Endothelial cell of umbilical vein (primary cell): ENCODE data around the gene LCE2A. TPM values are rescaled to one million over a fixed set of nuclear protein-coding genes. Genes with fewer than 3 reads are reported as not detected.

Source experiments
- BruUV-seq: library from RNA; stranded (reverse); fragments of 400-500 nt; replicated peaks from 2 replicates; lab custom pipeline; 2021; lab: Mats Ljungman, UMichigan
- CTCF ChIA-PET: fragments of 300-600, 350-600 bp; sonication (Branson Sonifier 250); formaldehyde crosslinking; loops from one replicate; lab custom pipeline; 2021; ENCODE audit warnings: antibody characterized with exemption, inconsistent platforms; lab: Charles Lee
- POLR2A ChIA-PET: fragments of 300-600, 350-600 bp; sonication (Branson Sonifier 250); formaldehyde crosslinking; loops from one replicate; lab custom pipeline; 2021; ENCODE audit warnings: antibody characterized with exemption, inconsistent platforms; lab: Charles Lee
- DNase-seq: peaks from one replicate; pipeline ENCODE4 v3.0.0-alpha.2; 2011; ENCODE audit warnings: low read depth, low spot score
- FAIRE-seq: peaks from 2 replicates; lab custom pipeline; 2011; peaks lifted over from hg19 to GRCh38; lab: Jason Lieb, UNC
- H2AFZ ChIP-seq: 2 replicates; pipeline ENCODE4 v1.6.0; 2012; ENCODE audit warnings: low read depth, low read length, control low read depth, inconsistent platforms
- H3K27ac ChIP-seq: 2 replicates; pipeline ENCODE4 v1.5.1; 2011; ENCODE audit warnings: low read depth, mild to moderate bottlenecking, control low read depth, low read length, moderate library complexity; ENCODE audit not compliant: insufficient read depth
- H3K27me3 ChIP-seq, 2 experiments: 2 replicates each; pipeline versions ENCODE4 v1.6.0 to v1.6.1; 2011; ENCODE audit warnings: low read length in 2 of 2, mixed read lengths in 1 of 2; ENCODE audit not compliant: control insufficient read depth in 2 of 2, insufficient read depth in 2 of 2
- H3K36me3 ChIP-seq, 2 experiments: 2 replicates in 1 of 2; 3 replicates in 1 of 2; pipeline ENCODE4 v1.5.1; 2011; ENCODE audit warnings: low read length in 2 of 2, mild to moderate bottlenecking in 1 of 2, moderate library complexity in 1 of 2; ENCODE audit not compliant: control insufficient read depth in 2 of 2, insufficient read depth in 2 of 2; ENCODE audit errors: extremely low read depth in 1 of 2
- H3K4me1 ChIP-seq: 3 replicates; pipeline ENCODE4 v1.5.1; 2011; ENCODE audit warnings: mild to moderate bottlenecking, low read length; ENCODE audit not compliant: control insufficient read depth, insufficient read depth; ENCODE audit errors: extremely low read depth
- H3K4me2 ChIP-seq: 2 replicates; pipeline ENCODE4 v1.6.1; 2011; ENCODE audit warnings: low read length, control low read depth, mixed read lengths; ENCODE audit not compliant: insufficient read depth
- H3K4me3 ChIP-seq, 3 experiments: fragments of 200-600 bp in 1 of 3; sonication (generic), shearing (Covaris generic) in 1 of 3; replicated peaks in 1 of 3; 2 replicates each; pipeline ENCODE4 v1.5.1; 2011 to 2016; ENCODE audit warnings: control low read depth in 3 of 3, low read length in 3 of 3, mild to moderate bottlenecking in 2 of 3, inconsistent platforms in 1 of 3, low read depth in 1 of 3, moderate library complexity in 1 of 3; ENCODE audit not compliant: insufficient read depth in 1 of 3
- H3K79me2 ChIP-seq: 2 replicates; pipeline ENCODE4 v1.6.0; 2012; ENCODE audit warnings: low read length, inconsistent platforms; ENCODE audit not compliant: control insufficient read depth, insufficient read depth
- H3K9ac ChIP-seq: replicated peaks from 2 replicates; pipeline ENCODE3; 2011; ENCODE audit warnings: low read length, control low read depth; ENCODE audit not compliant: insufficient read depth; ENCODE audit errors: extremely low read depth
- H3K9me1 ChIP-seq: replicated peaks from 3 replicates; pipeline ENCODE4 v1.6.0; 2011; ENCODE audit warnings: mild to moderate bottlenecking, low read length; ENCODE audit not compliant: control insufficient read depth, insufficient read depth; ENCODE audit errors: extremely low read depth
- H3K9me3 ChIP-seq: replicated peaks from 2 replicates; pipeline ENCODE4 v1.5.1; 2012; ENCODE audit warnings: low read length, inconsistent platforms; ENCODE audit not compliant: control insufficient read depth, insufficient read depth
- H4K20me1 ChIP-seq: replicated peaks from 2 replicates; pipeline ENCODE3; 2011; ENCODE audit warnings: mild to moderate bottlenecking, low read length; ENCODE audit not compliant: control insufficient read depth, insufficient read depth; ENCODE audit errors: extremely low read depth
- CTCF ChIP-seq, 2 donors: IDR thresholded peaks; 1 replicate in 1 of 2; 2 replicates in 1 of 2; pipeline ENCODE4 v1.5.1; 2011; ENCODE audit warnings: low read length in 2 of 2, mild to moderate bottlenecking in 2 of 2, moderate library complexity in 2 of 2, control low read depth in 1 of 2, inconsistent platforms in 1 of 2, low read depth in 1 of 2; ENCODE audit not compliant: insufficient read depth in 1 of 2; ENCODE audit errors: extremely low read depth in 1 of 2
- EZH2 ChIP-seq: IDR thresholded peaks from 2 replicates; pipeline ENCODE4 v1.6.1; 2012; ENCODE audit warnings: borderline replicate concordance, low read depth, mild to moderate bottlenecking, moderate library complexity, low read length, inconsistent platforms; ENCODE audit not compliant: severe bottlenecking
- FOS ChIP-seq: IDR thresholded peaks from 2 replicates; pipeline ENCODE4 v1.6.1; 2011; ENCODE audit warnings: mild to moderate bottlenecking, low read length, moderate library complexity, borderline replicate concordance; ENCODE audit not compliant: insufficient read depth
- GATA2 ChIP-seq: IDR thresholded peaks from 2 replicates; pipeline ENCODE4 v1.7.0; 2011; ENCODE audit warnings: low read depth, mild to moderate bottlenecking, moderate library complexity, mixed read lengths, low read length; ENCODE audit not compliant: insufficient read length, insufficient read depth
- JUN ChIP-seq: IDR thresholded peaks from 2 replicates; pipeline ENCODE4 v1.6.1; 2011; ENCODE audit warnings: borderline replicate concordance, low read depth; ENCODE audit not compliant: insufficient read length, insufficient read depth
- MAX ChIP-seq: IDR thresholded peaks from 2 replicates; pipeline ENCODE4 v1.6.1; 2011; ENCODE audit not compliant: insufficient read depth, insufficient read length
- MYC ChIP-seq: IDR thresholded peaks from one replicate; pipeline ENCODE4 v1.6.1; 2011; ENCODE audit warnings: mild to moderate bottlenecking, low read depth, low read length
- POLR2A ChIP-seq: IDR thresholded peaks from 2 replicates; pipeline ENCODE4 v1.6.1; 2012; ENCODE audit warnings: low read depth, mild to moderate bottlenecking, control low read depth, low read length
- POLR2AphosphoS5 ChIP-seq: IDR thresholded peaks from 2 replicates; pipeline ENCODE4 v1.6.1; 2012; ENCODE audit warnings: low read depth, mild to moderate bottlenecking, control low read depth, low read length, moderate library complexity; ENCODE audit not compliant: insufficient read depth
- dilution Hi-C: fragments of 300-500 bp; cut with MboI; formaldehyde crosslinking; loops from one replicate; pipeline ENCODE4 v1.15.0; 2019; ENCODE audit warnings: low sequenced_read_pairs; ENCODE audit not compliant: extremely low pct_ligation_motif_present
- intact Hi-C: fragments of 100-400 bp; cut with micrococcal nuclease; formaldehyde crosslinking; loops from one replicate; pipeline ENCODE4 v1.10.0; 2022
- polyA plus RNA-seq, 4 experiments: library from polyadenylated mRNA; depleted of rRNA in 3 of 4; stranded (reverse) in 3 of 4; unstranded in 1 of 4; fragments of >200 nt; gene quantifications; 2 replicates each; pipeline versions ENCODE4 v1.2.1 to v1.2.3, GENCODE V29; 2011 to 2012; ENCODE audit warnings: missing spikeins in 1 of 4
- total RNA-seq: library from RNA; stranded (reverse); gene quantifications from 2 replicates; pipeline ENCODE4 v1.2.3, GENCODE V29; 2021

Gene LCE2A
- total and polyA plus RNA-seq, 2 donors (not counting 3 experiments of a cell fraction or from before 2014, with no cell fraction given) = not detected

GRCh38 chr1:152747831-152748230 is 49.7 kb downstream of the LCE2A start:
- FAIRE-seq = no peak
- no peak overlapping the region for H3K4me3 ChIP-seq
- H3K9ac ChIP-seq = no peak overlapping the region
- H3K27me3 ChIP-seq = no peaks in the 10 kb centered on the region
- no peak for TF ChIP-seq GATA2
- TF ChIP-seq MAX = no peak
- no peak for TF ChIP-seq CTCF (IDR thresholded peaks at IDR 0.05; ENCODE audit: extremely low read depth in 1 of 2, insufficient read depth in 1 of 2, low read depth in 1 of 2, low read length in 2 of 2)
- no peak for TF ChIP-seq JUN
- no peak for TF ChIP-seq FOS
- TF ChIP-seq POLR2AphosphoS5 = no peak
- no peak for TF ChIP-seq MYC
- TF ChIP-seq POLR2A = no peak
- no peak for TF ChIP-seq EZH2
- no peaks in the 10 kb centered on the region for H3K4me1 ChIP-seq
- H3K4me2 ChIP-seq = no peak overlapping the region
- DNase-seq = no peak
- H2AFZ ChIP-seq = no peak overlapping the region
- BruUV-seq = no TSS peak
- CTCF ChIA-PET = no interaction called here
- no peaks in the 10 kb centered on the region for H3K9me1 ChIP-seq
- POLR2A ChIA-PET = no interaction called here
- H3K36me3 ChIP-seq = no peaks in the 10 kb centered on the region
- dilution Hi-C loops (no loop called here), intact Hi-C loops (no loop called here)
- H3K27ac ChIP-seq = no peak overlapping the region
- H4K20me1 ChIP-seq = no peaks in the 10 kb centered on the region
- no peaks in the 10 kb centered on the region for H3K79me2 ChIP-seq
- H3K9me3 ChIP-seq = no peaks in the 10 kb centered on the region

Other genes starting within 250 kb of the LCE2A start
- gene LCE5A, start 187.5 kb upstream of the LCE2A start, total RNA-seq = not detected in 2 replicates
- gene LCE5A, start 187.5 kb upstream of the LCE2A start, polyA plus RNA-seq = not detected in 2 replicates
- not detected in 2 replicates for gene CRCT1, start 183.9 kb upstream of the LCE2A start, total RNA-seq
- gene CRCT1, start 183.9 kb upstream of the LCE2A start, polyA plus RNA-seq = not detected in 2 replicates
- not detected in 2 replicates for gene LCE3E, start 131.6 kb upstream of the LCE2A start, total RNA-seq
- gene LCE3E, start 131.6 kb upstream of the LCE2A start, polyA plus RNA-seq = not detected in 2 replicates
- not detected in 2 replicates for gene LCE3D, start 117.8 kb upstream of the LCE2A start, total RNA-seq
- gene LCE3D, start 117.8 kb upstream of the LCE2A start, polyA plus RNA-seq = not detected in 2 replicates
- gene LCE3C, start 98.1 kb upstream of the LCE2A start, total RNA-seq = not detected in 2 replicates
- gene LCE3C, start 98.1 kb upstream of the LCE2A start, polyA plus RNA-seq = not detected in 2 replicates
- not detected in 2 replicates for gene LCE3B, start 84.5 kb upstream of the LCE2A start, total RNA-seq
- gene LCE3B, start 84.5 kb upstream of the LCE2A start, polyA plus RNA-seq = not detected in 2 replicates
- not detected in 2 replicates for gene LCE3A, start 75.2 kb upstream of the LCE2A start, total RNA-seq
- gene LCE3A, start 75.2 kb upstream of the LCE2A start, polyA plus RNA-seq = not detected in 2 replicates
- gene LCE2D, start 35.0 kb upstream of the LCE2A start, total RNA-seq = not detected in 2 replicates
- not detected in 2 replicates for gene LCE2D, start 35.0 kb upstream of the LCE2A start, polyA plus RNA-seq
- not detected in 2 replicates for gene LCE2C, start 23.1 kb upstream of the LCE2A start, total RNA-seq
- gene LCE2C, start 23.1 kb upstream of the LCE2A start, polyA plus RNA-seq = not detected in 2 replicates
- gene LCE2B, start 12.2 kb upstream of the LCE2A start, total RNA-seq = not detected in 2 replicates
- not detected in 2 replicates for gene LCE2B, start 12.2 kb upstream of the LCE2A start, polyA plus RNA-seq
- gene LCE4A, start 9.8 kb downstream of the LCE2A start, total RNA-seq = not detected in 2 replicates
- not detected in 2 replicates for gene LCE4A, start 9.8 kb downstream of the LCE2A start, polyA plus RNA-seq
- gene KPRP, start 59.7 kb downstream of the LCE2A start, total RNA-seq = not detected in 2 replicates
- gene KPRP, start 59.7 kb downstream of the LCE2A start, polyA plus RNA-seq = not detected in 2 replicates
- gene LCE1F, start 76.8 kb downstream of the LCE2A start, total RNA-seq = not detected in 2 replicates
- not detected in 2 replicates for gene LCE1F, start 76.8 kb downstream of the LCE2A start, polyA plus RNA-seq
- not detected in 2 replicates for gene LCE1E, start 87.9 kb downstream of the LCE2A start, total RNA-seq
- gene LCE1E, start 87.9 kb downstream of the LCE2A start, polyA plus RNA-seq = not detected in 2 replicates
- gene LCE1D, start 98.4 kb downstream of the LCE2A start, total RNA-seq = not detected in 2 replicates
- gene LCE1D, start 98.4 kb downstream of the LCE2A start, polyA plus RNA-seq = not detected in 2 replicates
- not detected in 2 replicates for gene LCE1C, start 108.3 kb downstream of the LCE2A start, total RNA-seq
- not detected in 2 replicates for gene LCE1C, start 108.3 kb downstream of the LCE2A start, polyA plus RNA-seq
- not detected in 2 replicates for gene LCE1B, start 113.6 kb downstream of the LCE2A start, total RNA-seq
- gene LCE1B, start 113.6 kb downstream of the LCE2A start, polyA plus RNA-seq = not detected in 2 replicates
- not detected in 2 replicates for gene LCE1A, start 129.1 kb downstream of the LCE2A start, total RNA-seq
- not detected in 2 replicates for gene LCE1A, start 129.1 kb downstream of the LCE2A start, polyA plus RNA-seq
- gene LCE6A, start 144.5 kb downstream of the LCE2A start, total RNA-seq = not detected in 2 replicates
- not detected in 2 replicates for gene LCE6A, start 144.5 kb downstream of the LCE2A start, polyA plus RNA-seq
- not detected in 2 replicates for gene LCE7A, start 161.7 kb downstream of the LCE2A start, total RNA-seq
- gene LCE7A, start 161.7 kb downstream of the LCE2A start, polyA plus RNA-seq = not detected in 2 replicates
- not detected in 2 replicates for gene SMCP, start 180.0 kb downstream of the LCE2A start, total RNA-seq
- gene SMCP, start 180.0 kb downstream of the LCE2A start, polyA plus RNA-seq = not detected in 2 replicates
- not detected in 2 replicates for gene IVL, start 210.2 kb downstream of the LCE2A start, total RNA-seq
- gene IVL, start 210.2 kb downstream of the LCE2A start, polyA plus RNA-seq = not detected in 2 replicates
- gene SPRR5, start 248.9 kb downstream of the LCE2A start, total RNA-seq = not detected in 2 replicates
- not detected in 2 replicates for gene SPRR5, start 248.9 kb downstream of the LCE2A start, polyA plus RNA-seq